Osteocyte (in vitro differentiated cells): Measurements from ENCODE around the gene DCDC1. TPM values are rescaled to one million over a fixed set of nuclear protein-coding genes. Genes with fewer than 3 reads are reported as not detected.

Experiments used
- DNase-seq: peaks from one replicate; pipeline ENCODE4 v3.0.0; 2021; ENCODE audit warnings: mixed read lengths; ENCODE audit not compliant: unreplicated experiment; ENCODE audit errors: extremely low spot score
- H3K27ac Mint-ChIP-seq: one replicate; pipeline ENCODE4 v1.8.0; 2021; ENCODE audit warnings: mild to moderate bottlenecking, mixed read lengths; ENCODE audit not compliant: unreplicated experiment
- H3K27me3 Mint-ChIP-seq: one replicate; pipeline ENCODE4 v1.8.0; 2021; ENCODE audit warnings: mixed read lengths; ENCODE audit not compliant: unreplicated experiment
- H3K36me3 Mint-ChIP-seq: one replicate; pipeline ENCODE4 v1.8.0; 2021; ENCODE audit warnings: mixed read lengths; ENCODE audit not compliant: unreplicated experiment
- H3K4me1 Mint-ChIP-seq: one replicate; pipeline ENCODE4 v1.8.0; 2021; ENCODE audit warnings: mixed read lengths; ENCODE audit not compliant: unreplicated experiment
- H3K4me3 Mint-ChIP-seq: one replicate; pipeline ENCODE4 v1.8.0; 2021; ENCODE audit warnings: mild to moderate bottlenecking, moderate library complexity, mixed read lengths; ENCODE audit not compliant: unreplicated experiment
- H3K9me3 Mint-ChIP-seq: one replicate; pipeline ENCODE4 v1.8.0; 2021; ENCODE audit warnings: mixed read lengths; ENCODE audit not compliant: unreplicated experiment
- CTCF ChIP-seq: fragments of 200-600 bp; sonication (generic); IDR thresholded peaks from 2 replicates; pipeline ENCODE4 v1.5.0; 2021; ENCODE audit warnings: antibody characterized with exemption, mild to moderate bottlenecking, moderate library complexity
- total RNA-seq: library from RNA; stranded (reverse); gene quantifications from 2 replicates; pipeline ENCODE4 v1.2.1, GENCODE V29; 2021

Gene DCDC1
- total RNA-seq, 1 donor from 2014 or later, result not detected

- H3K4me3 Mint-ChIP-seq, result no peak overlapping the region
- H3K27ac Mint-ChIP-seq, result no peak overlapping the region
- no peaks in the 10 kb centered on the region for H3K9me3 Mint-ChIP-seq
- no peak for TF ChIP-seq CTCF
- H3K36me3 Mint-ChIP-seq, result no peaks in the 10 kb centered on the region
- DNase-seq, result no peak
- H3K27me3 Mint-ChIP-seq, result peaks cover 6% of the 10 kb centered on the region
- no peaks in the 10 kb centered on the region for H3K4me1 Mint-ChIP-seq
Measured at GRCh38 chr11:30863209-30863608, 506.3 kb downstream of the DCDC1 start.

- H3K36me3 Mint-ChIP-seq, result no peaks in the 10 kb centered on the region
- TF ChIP-seq CTCF, result no peak
- no peak overlapping the region for H3K4me3 Mint-ChIP-seq
- no peak for DNase-seq
- no peaks in the 10 kb centered on the region for H3K9me3 Mint-ChIP-seq
- no peaks in the 10 kb centered on the region for H3K4me1 Mint-ChIP-seq
- H3K27me3 Mint-ChIP-seq, result peaks cover 9% of the 10 kb centered on the region
- no peak overlapping the region for H3K27ac Mint-ChIP-seq
Measured at GRCh38 chr11:30861531-30861930, 508.0 kb downstream of the DCDC1 start.

GRCh38 chr11:30861064-30861463, 508.5 kb downstream of the DCDC1 start:
- Mint-ChIP-seq H3K36me3 (no peaks in the 10 kb centered on the region), H3K9me3 (no peaks in the 10 kb centered on the region), H3K4me3 (no peak overlapping the region), H3K4me1 (no peaks in the 10 kb centered on the region), H3K27me3 (peaks cover 9% of the 10 kb centered on the region), H3K27ac (no peak overlapping the region)
- DNase-seq, result no peak
- no peak for TF ChIP-seq CTCF

GRCh38 chr11:30860146-30860545, 509.4 kb downstream of the DCDC1 start:
- Mint-ChIP-seq H3K36me3 (no peaks in the 10 kb centered on the region), H3K27me3 (peaks cover 9% of the 10 kb centered on the region), H3K9me3 (no peaks in the 10 kb centered on the region), H3K27ac (no peak overlapping the region), H3K4me3 (no peak overlapping the region), H3K4me1 (no peaks in the 10 kb centered on the region)
- TF ChIP-seq CTCF, result no peak
- DNase-seq, result no peak

- Mint-ChIP-seq H3K4me1 (no peaks in the 10 kb centered on the region), H3K36me3 (no peaks in the 10 kb centered on the region), H3K27ac (no peak overlapping the region), H3K4me3 (no peak overlapping the region), H3K9me3 (no peaks in the 10 kb centered on the region), H3K27me3 (peaks cover 9% of the 10 kb centered on the region)
- no peak for DNase-seq
- no peak for TF ChIP-seq CTCF
Measured at GRCh38 chr11:30859669-30860068, 509.9 kb downstream of the DCDC1 start.
